Mesendoderm (in vitro differentiated cells): ENCODE data around the gene MACROD2.

Experiments
- DNase-seq: peaks from one replicate; pipeline ENCODE4 v3.0.0; 2013
- H2AK5ac ChIP-seq: 2 replicates; pipeline ENCODE4 v1.6.1; 2013; ENCODE audit warnings: low read length, inconsistent platforms
- H2BK120ac ChIP-seq: 2 replicates; pipeline ENCODE4 v1.6.1; 2013; ENCODE audit warnings: low read depth, mild to moderate bottlenecking, low read length, moderate library complexity, mixed read lengths
- H2BK15ac ChIP-seq: replicated peaks from 2 replicates; pipeline ENCODE4 v1.6.1; 2013; ENCODE audit warnings: low read depth, mild to moderate bottlenecking, moderate library complexity
- H2BK5ac ChIP-seq: 2 replicates; pipeline ENCODE4 v1.6.1; 2013; ENCODE audit warnings: low read length, inconsistent platforms
- H3K18ac ChIP-seq: 2 replicates; pipeline ENCODE4 v1.6.1; 2013; ENCODE audit warnings: mild to moderate bottlenecking, low read length, mixed read lengths
- H3K23ac ChIP-seq: one replicate; pipeline ENCODE4 v1.6.1; 2013; ENCODE audit warnings: low read length
- H3K27ac ChIP-seq: 2 replicates; pipeline ENCODE4 v1.5.1; 2013; ENCODE audit warnings: low read depth, mild to moderate bottlenecking, inconsistent platforms, low read length, moderate library complexity
- H3K27me3 ChIP-seq: 2 replicates; pipeline ENCODE4 v1.6.1; 2013; ENCODE audit warnings: low read length, control low read depth, mild to moderate bottlenecking, inconsistent platforms; ENCODE audit not compliant: insufficient read depth, poor library complexity
- H3K36me3 ChIP-seq: 2 replicates; pipeline ENCODE4 v1.6.1; 2013; ENCODE audit warnings: low read length, inconsistent platforms; ENCODE audit not compliant: control insufficient read depth, insufficient read depth
- H3K4ac ChIP-seq: one replicate; pipeline ENCODE4 v1.6.1; 2013; ENCODE audit warnings: low read depth, mild to moderate bottlenecking, low read length, moderate library complexity
- H3K4me1 ChIP-seq: 2 replicates; pipeline ENCODE4 v1.6.1; 2013; ENCODE audit warnings: low read depth, low read length, inconsistent platforms; ENCODE audit not compliant: control insufficient read depth
- H3K4me2 ChIP-seq: 2 replicates; pipeline ENCODE4 v1.6.1; 2013; ENCODE audit warnings: low read length
- H3K4me3 ChIP-seq: 2 replicates; pipeline ENCODE4 v1.5.1; 2013; ENCODE audit warnings: mild to moderate bottlenecking, low read length
- H3K56ac ChIP-seq: one replicate; pipeline ENCODE4 v1.6.1; 2013; ENCODE audit warnings: low read length
- H3K79me1 ChIP-seq: 2 replicates; pipeline ENCODE4 v1.6.1; 2013; ENCODE audit warnings: low read length, inconsistent platforms
- H3K79me2 ChIP-seq: 2 replicates; pipeline ENCODE4 v1.6.1; 2013; ENCODE audit warnings: mild to moderate bottlenecking, low read length; ENCODE audit not compliant: control insufficient read depth, insufficient read depth
- H3K9ac ChIP-seq: 2 replicates; pipeline ENCODE4 v1.6.1; 2013; ENCODE audit warnings: low read length, inconsistent platforms
- H4K5ac ChIP-seq: one replicate; pipeline ENCODE4 v1.6.1; 2013; ENCODE audit warnings: low read length
- H4K8ac ChIP-seq: one replicate; pipeline ENCODE4 v1.6.1; 2013; ENCODE audit warnings: low read depth, mild to moderate bottlenecking, control low read depth, low read length, moderate library complexity
- WGBS: extraction: QIAGEN DNeasy Blood & Tissue Kit; methylation state at CpG from one replicate; pipeline ENCODE4 v1.1.7; 2013; ENCODE audit warnings: low lambda C conversion rate, missing lambda C conversion rate; ENCODE audit not compliant: insufficient coverage; ENCODE audit errors: extremely low coverage; 5-methylcytosine and 5-hydroxymethylcytosine counted together

MACROD2 gene

DNA sequence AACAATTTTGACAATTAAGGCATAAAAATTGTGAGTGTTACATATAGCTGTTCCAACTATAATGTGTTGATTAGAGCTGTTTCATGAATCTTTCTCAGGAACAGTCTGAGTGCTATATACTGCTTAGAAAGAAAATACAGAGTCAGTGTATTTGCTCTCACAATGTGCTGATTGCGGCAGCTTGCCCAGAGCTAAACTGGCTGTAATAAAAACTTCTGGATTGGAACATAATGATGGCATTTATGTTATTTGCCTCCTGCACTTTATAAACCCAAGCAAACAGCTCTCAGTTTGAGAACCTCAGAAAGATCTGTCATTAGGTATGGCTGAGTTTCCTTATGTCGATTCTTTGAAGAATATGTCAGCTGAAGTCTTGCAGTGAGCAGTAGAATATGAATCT is 312.6 kb downstream of the MACROD2 start:
- peaks cover 2% of the 10 kb centered on the region for H3K4me1 ChIP-seq
- no peak overlapping the region for H3K9ac ChIP-seq
- H3K56ac ChIP-seq: no peak overlapping the region
- H2BK15ac ChIP-seq: no peak overlapping the region
- no peak overlapping the region for H2AK5ac ChIP-seq
- no peak overlapping the region for H2BK120ac ChIP-seq
- H3K79me1 ChIP-seq: no peaks in the 10 kb centered on the region
- no peak overlapping the region for H3K4me2 ChIP-seq
- DNase-seq: no peak
- H2BK5ac ChIP-seq: no peak overlapping the region
- no peaks in the 10 kb centered on the region for H3K27me3 ChIP-seq
- no peak overlapping the region for H3K27ac ChIP-seq
- no CpG with 5 or more reads among the region's 2 CpGs for WGBS
- H4K8ac ChIP-seq: no peak overlapping the region
- H3K36me3 ChIP-seq: no peaks in the 10 kb centered on the region
- peak overlapping the region; percentile 16 for H3K4ac ChIP-seq
- no peak overlapping the region for H3K4me3 ChIP-seq
- H3K23ac ChIP-seq: no peak overlapping the region
- no peaks in the 10 kb centered on the region for H3K79me2 ChIP-seq
- H4K5ac ChIP-seq: no peak overlapping the region
- H3K18ac ChIP-seq: no peak overlapping the region

DNA sequence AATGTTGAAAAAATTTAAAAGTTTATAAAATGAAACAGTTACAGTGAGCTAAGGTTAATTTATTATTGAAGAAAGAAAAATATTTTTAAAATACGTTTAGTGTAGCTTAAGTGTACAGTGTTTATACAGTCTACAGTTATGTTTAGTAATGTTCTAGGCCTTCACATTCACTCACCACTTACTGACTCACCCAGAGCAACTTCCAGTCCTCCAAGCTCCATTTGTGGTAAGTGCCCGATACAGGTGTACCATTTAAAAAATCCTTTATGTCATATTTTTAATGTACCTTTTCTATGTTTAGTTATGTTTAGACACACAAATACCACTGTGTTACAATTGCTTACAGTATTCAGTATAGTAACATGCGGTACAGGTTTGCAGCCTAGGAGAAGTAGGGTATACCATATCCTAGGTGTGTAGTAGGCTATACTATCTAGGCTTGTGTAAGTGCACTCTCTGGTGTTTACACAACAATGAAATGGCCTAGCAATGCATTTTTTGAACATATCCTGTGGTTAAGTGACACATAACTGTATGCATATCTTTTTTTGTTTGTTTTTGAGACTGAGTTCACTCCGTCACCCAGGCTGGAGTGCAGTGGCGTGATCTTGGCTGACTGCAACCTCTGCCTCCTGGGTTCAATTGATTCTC is 315.8 kb downstream of the MACROD2 start:
- WGBS: 100% methylated on average over 1 of the region's 5 CpGs
- Histone ChIP-seq H4K5ac (no peak overlapping the region), H4K8ac (no peak overlapping the region), H3K4ac (no peak overlapping the region), H3K79me1 (no peaks in the 10 kb centered on the region), H3K4me3 (no peak overlapping the region), H3K4me2 (no peak overlapping the region), H3K23ac (no peak overlapping the region), H2BK5ac (no peak overlapping the region), H2BK120ac (no peak overlapping the region), H3K56ac (no peak overlapping the region), H3K27ac (no peak overlapping the region), H3K36me3 (no peaks in the 10 kb centered on the region), H3K18ac (no peak overlapping the region), H3K4me1 (peaks cover 2% of the 10 kb centered on the region), H3K79me2 (no peaks in the 10 kb centered on the region), H3K27me3 (no peaks in the 10 kb centered on the region), H2AK5ac (no peak overlapping the region), H2BK15ac (no peak overlapping the region), H3K9ac (no peak overlapping the region)
- no peak for DNase-seq

DNA sequence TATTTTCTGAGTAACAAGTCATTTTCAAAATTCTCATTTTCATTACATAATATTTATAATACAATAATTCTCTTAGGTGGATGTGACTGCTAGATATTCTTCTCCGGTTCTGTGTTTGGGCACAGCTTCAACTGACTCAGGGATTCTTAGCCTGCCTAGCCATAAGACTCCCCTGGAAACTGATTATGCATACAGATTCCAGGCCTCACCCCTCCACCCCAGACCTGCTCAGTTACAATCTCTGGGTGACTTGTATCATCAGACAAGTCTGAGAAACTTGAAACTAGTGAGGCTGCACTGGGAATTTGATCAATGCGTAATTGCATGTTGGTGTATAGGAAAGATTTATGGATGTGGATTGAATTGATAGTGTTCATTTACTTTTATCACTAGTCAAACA is 316.7 kb downstream of the MACROD2 start:
- no peak overlapping the region for H2BK15ac ChIP-seq
- H3K56ac ChIP-seq: no peak overlapping the region
- DNase-seq: peak; percentile 56
- no peak overlapping the region for H4K8ac ChIP-seq
- peak overlapping the region; percentile 35 for H2BK5ac ChIP-seq
- H2BK120ac ChIP-seq: no peak overlapping the region
- peaks cover 2% of the 10 kb centered on the region for H3K4me1 ChIP-seq
- no peak overlapping the region for H3K4me2 ChIP-seq
- no peaks in the 10 kb centered on the region for H3K79me2 ChIP-seq
- H3K27ac ChIP-seq: no peak overlapping the region
- H3K27me3 ChIP-seq: no peaks in the 10 kb centered on the region
- no peaks in the 10 kb centered on the region for H3K79me1 ChIP-seq
- H3K4ac ChIP-seq: no peak overlapping the region
- no peak overlapping the region for H2AK5ac ChIP-seq
- H3K18ac ChIP-seq: no peak overlapping the region
- H3K9ac ChIP-seq: no peak overlapping the region
- H3K36me3 ChIP-seq: no peaks in the 10 kb centered on the region
- no CpG with 5 or more reads among the region's 2 CpGs for WGBS
- no peak overlapping the region for H3K4me3 ChIP-seq
- no peak overlapping the region for H3K23ac ChIP-seq
- H4K5ac ChIP-seq: no peak overlapping the region

DNA sequence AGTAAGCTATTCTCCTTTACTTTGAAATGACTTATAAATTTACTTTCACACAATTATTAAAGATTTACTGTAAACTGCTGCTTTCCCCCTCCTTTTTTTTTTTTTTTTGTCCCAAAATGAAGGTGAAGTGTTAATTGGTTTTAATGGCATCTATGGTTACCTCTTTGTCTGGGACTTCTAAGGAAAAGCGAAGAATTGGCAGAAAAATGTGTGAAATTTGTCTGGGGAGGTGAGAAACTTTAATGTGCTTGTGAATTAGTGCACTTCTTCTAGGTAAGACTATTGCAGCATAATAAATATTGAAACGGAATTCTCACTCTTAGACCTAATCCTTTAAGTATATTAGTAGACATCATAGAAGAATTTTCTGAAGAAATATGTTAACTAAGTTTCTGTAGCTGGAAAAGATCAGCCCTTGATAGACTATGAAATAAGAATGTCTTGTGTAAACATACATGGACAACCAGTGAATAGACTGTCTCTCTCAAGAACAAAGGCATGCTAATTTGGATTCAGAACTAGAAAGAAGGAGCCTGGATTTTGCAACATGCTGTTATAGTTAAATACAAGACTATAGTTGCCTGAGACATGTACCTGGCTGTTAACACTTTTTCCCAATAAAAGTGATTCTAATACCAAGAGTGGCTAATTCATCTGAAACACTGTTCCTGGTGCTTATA is 318.2 kb downstream of the MACROD2 start:
- no peak overlapping the region for H3K18ac ChIP-seq
- H3K27ac ChIP-seq: no peak overlapping the region
- no peak overlapping the region for H3K23ac ChIP-seq
- no peak overlapping the region for H2BK120ac ChIP-seq
- no peak overlapping the region for H3K4ac ChIP-seq
- no peaks in the 10 kb centered on the region for H3K36me3 ChIP-seq
- no peak overlapping the region for H2AK5ac ChIP-seq
- no peaks in the 10 kb centered on the region for H3K27me3 ChIP-seq
- H2BK15ac ChIP-seq: no peak overlapping the region
- DNase-seq: peak; percentile 62
- H3K4me1 ChIP-seq: peaks cover 2% of the 10 kb centered on the region
- no peak overlapping the region for H3K56ac ChIP-seq
- WGBS: no CpG with 5 or more reads among the region's 2 CpGs
- no peaks in the 10 kb centered on the region for H3K79me2 ChIP-seq
- no peak overlapping the region for H3K4me2 ChIP-seq
- H3K79me1 ChIP-seq: no peaks in the 10 kb centered on the region
- no peak overlapping the region for H4K5ac ChIP-seq
- no peak overlapping the region for H4K8ac ChIP-seq
- no peak overlapping the region for H3K9ac ChIP-seq
- H3K4me3 ChIP-seq: no peak overlapping the region
- no peak overlapping the region for H2BK5ac ChIP-seq

DNA sequence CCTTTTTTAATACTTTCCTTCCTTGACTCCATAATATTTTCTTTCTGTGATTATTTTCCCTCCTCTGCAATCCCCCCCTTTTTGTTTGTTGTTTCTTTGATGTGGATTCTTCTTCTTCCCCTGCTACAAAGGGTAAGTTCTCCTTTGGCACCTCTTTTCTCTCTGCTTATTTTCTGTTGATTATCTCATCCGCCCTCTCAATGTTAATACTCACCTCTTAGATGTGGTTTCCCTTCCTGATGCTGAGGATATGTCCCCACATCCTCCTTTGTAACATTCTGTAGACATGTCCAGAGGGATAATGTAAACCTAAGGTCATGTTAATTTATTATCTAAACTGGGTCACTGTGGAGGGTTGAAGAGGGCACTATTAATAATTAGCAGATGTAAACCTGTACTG is 324.4 kb downstream of the MACROD2 start:
- Histone ChIP-seq H4K5ac (no peak overlapping the region), H3K36me3 (no peaks in the 10 kb centered on the region), H3K9ac (no peak overlapping the region), H3K4me3 (no peak overlapping the region), H2BK120ac (no peak overlapping the region), H3K79me2 (no peaks in the 10 kb centered on the region), H3K27ac (no peak overlapping the region), H3K27me3 (no peaks in the 10 kb centered on the region), H2AK5ac (no peak overlapping the region), H3K4ac (no peak overlapping the region), H2BK5ac (no peak overlapping the region), H4K8ac (no peak overlapping the region), H3K18ac (no peak overlapping the region), H3K79me1 (no peaks in the 10 kb centered on the region), H3K4me1 (peaks cover 3% of the 10 kb centered on the region), H3K4me2 (no peak overlapping the region), H3K56ac (no peak overlapping the region), H3K23ac (no peak overlapping the region), H2BK15ac (peak overlapping the region; percentile 25)
- no CpG with 5 or more reads among the region's 1 CpG for WGBS
- no peak for DNase-seq
